ENCODE data around the gene LRTM2.

LRTM2 gene

GRCh38 chr12:1820191-1820895, at the start of gene LRTM2:
LRTM2 (plus strand) TSS chr12:1820565; CDS start chr12:1828149, 7,584 bp downstream.
- Histone ChIP-seq H3K4me3 (ENCODE audit: low read depth in 1 of 2, low read length in 1 of 2) (no peak within 1 kb of the TSS), H3K4me1 (ENCODE audit: control insufficient read depth in 1 of 2, insufficient read depth in 1 of 2, low read depth in 1 of 2, low read length in 1 of 2) (no peaks in the 10 kb centered on the region), H3K36me3 (no peaks in the 10 kb centered on the region), H3K9me3 (no peaks in the 10 kb centered on the region), H3K27ac (no peak within 1 kb of the TSS), H3K27me3 (peaks cover 69% of the 10 kb centered on the region)
- TF ChIP-seq, protein P1, sequence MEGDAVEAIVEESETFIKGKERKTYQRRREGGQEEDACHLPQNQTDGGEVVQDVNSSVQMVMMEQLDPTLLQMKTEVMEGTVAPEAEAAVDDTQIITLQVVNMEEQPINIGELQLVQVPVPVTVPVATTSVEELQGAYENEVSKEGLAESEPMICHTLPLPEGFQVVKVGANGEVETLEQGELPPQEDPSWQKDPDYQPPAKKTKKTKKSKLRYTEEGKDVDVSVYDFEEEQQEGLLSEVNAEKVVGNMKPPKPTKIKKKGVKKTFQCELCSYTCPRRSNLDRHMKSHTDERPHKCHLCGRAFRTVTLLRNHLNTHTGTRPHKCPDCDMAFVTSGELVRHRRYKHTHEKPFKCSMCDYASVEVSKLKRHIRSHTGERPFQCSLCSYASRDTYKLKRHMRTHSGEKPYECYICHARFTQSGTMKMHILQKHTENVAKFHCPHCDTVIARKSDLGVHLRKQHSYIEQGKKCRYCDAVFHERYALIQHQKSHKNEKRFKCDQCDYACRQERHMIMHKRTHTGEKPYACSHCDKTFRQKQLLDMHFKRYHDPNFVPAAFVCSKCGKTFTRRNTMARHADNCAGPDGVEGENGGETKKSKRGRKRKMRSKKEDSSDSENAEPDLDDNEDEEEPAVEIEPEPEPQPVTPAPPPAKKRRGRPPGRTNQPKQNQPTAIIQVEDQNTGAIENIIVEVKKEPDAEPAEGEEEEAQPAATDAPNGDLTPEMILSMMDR (IDR thresholded peaks at IDR 0.05) = no peak

DNA sequence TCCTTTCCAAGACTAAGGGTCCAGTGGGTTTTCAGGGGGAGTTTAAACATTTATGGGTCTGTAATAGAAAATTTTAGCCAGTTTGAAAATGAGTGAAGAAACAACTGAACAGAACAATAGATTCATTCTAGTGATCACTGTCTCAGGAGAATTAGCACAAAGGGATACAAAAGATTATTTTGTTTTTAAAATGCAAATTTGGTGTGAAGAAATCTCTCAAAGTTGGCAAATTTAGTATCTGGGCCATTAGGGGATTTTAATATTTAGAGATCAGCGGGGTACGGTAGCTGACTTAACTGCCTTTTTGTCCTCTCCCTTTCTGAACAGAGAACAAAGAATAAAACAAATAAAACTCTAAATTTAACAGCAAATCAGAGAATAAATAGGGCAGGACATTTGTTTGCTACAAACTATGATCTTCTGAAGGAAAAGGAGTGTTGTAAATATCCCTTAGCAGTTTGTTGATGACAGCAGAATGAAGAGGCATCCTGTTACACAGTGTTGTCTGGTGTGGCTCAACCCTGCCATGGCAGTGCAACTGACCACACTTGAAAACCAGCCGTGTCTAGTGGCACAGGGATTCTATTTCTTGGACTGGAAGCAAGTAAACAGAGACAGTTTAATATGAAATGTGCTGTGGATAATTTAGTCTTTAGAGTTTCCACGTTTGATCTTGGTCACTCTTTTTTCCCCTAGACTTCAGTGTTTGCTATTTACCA, 46.3 kb upstream of the LRTM2 start:
- no peaks in the 10 kb centered on the region for H3K27me3 ChIP-seq
- H3K4me3 ChIP-seq (ENCODE audit: low read depth in 1 of 2, low read length in 1 of 2) = no peak overlapping the region
- H3K27ac ChIP-seq = peak overlapping the region; percentile 59
- no peaks in the 10 kb centered on the region for H3K9me3 ChIP-seq
- TF ChIP-seq, protein P1 (IDR thresholded peaks at IDR 0.05) = no peak
- peaks cover 15% of the 10 kb centered on the region for H3K36me3 ChIP-seq
- peaks cover 35 to 57% of the 10 kb centered on the region in 2 experiments for H3K4me1 ChIP-seq (ENCODE audit: control insufficient read depth in 1 of 2, insufficient read depth in 1 of 2, low read depth in 1 of 2, low read length in 1 of 2)

GRCh38 chr12:1776170-1776921, 44.0 kb upstream of the LRTM2 start:
- Histone ChIP-seq H3K4me1 (ENCODE audit: control insufficient read depth in 1 of 2, insufficient read depth in 1 of 2, low read depth in 1 of 2, low read length in 1 of 2) (peaks cover 45 to 67% of the 10 kb centered on the region in 2 experiments), H3K27ac (peak overlapping the region; percentile 9), H3K4me3 (ENCODE audit: low read depth in 1 of 2, low read length in 1 of 2) (no peak overlapping the region), H3K27me3 (no peaks in the 10 kb centered on the region), H3K9me3 (no peaks in the 10 kb centered on the region), H3K36me3 (peaks cover 4% of the 10 kb centered on the region)
- TF ChIP-seq, protein P1 (IDR thresholded peaks at IDR 0.05) = no peak

- no peaks in the 10 kb centered on the region for H3K9me3 ChIP-seq
- no peaks in the 10 kb centered on the region for H3K27me3 ChIP-seq
- H3K27ac ChIP-seq = peak overlapping the region; percentile 39
- no peak overlapping the region for H3K4me3 ChIP-seq (ENCODE audit: low read depth in 1 of 2, low read length in 1 of 2)
- peaks cover 4% of the 10 kb centered on the region for H3K36me3 ChIP-seq
- peaks cover 55 to 76% of the 10 kb centered on the region in 2 experiments for H3K4me1 ChIP-seq (ENCODE audit: control insufficient read depth in 1 of 2, insufficient read depth in 1 of 2, low read depth in 1 of 2, low read length in 1 of 2)
- TF ChIP-seq, protein P1 (IDR thresholded peaks at IDR 0.05) = no peak
Observed at GRCh38 chr12:1777798-1778197, 42.6 kb upstream of the LRTM2 start.

DNA sequence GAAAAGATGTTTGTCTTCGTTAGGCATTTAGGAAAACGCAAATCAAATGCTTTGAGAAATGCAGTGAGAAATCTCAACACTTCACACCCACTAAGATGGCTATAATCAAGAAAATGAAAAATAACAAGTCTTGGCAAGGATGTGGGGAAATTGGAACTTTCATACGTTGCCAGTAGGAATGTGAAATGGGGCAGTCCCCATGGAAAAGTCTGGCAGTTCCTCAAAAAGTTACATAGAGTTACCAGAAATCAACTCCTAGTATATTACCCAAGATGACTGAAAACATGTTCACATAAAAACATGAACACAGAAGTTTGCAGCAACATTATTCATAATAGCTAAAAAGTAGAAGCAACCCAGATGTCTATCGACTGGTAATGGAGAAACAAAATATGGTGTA, 41.5 kb upstream of the LRTM2 start:
- no peaks in the 10 kb centered on the region for H3K36me3 ChIP-seq
- peaks cover 54 to 76% of the 10 kb centered on the region in 2 experiments for H3K4me1 ChIP-seq (ENCODE audit: control insufficient read depth in 1 of 2, insufficient read depth in 1 of 2, low read depth in 1 of 2, low read length in 1 of 2)
- H3K27me3 ChIP-seq = no peaks in the 10 kb centered on the region
- no peaks in the 10 kb centered on the region for H3K9me3 ChIP-seq
- no peak overlapping the region for H3K4me3 ChIP-seq (ENCODE audit: low read depth in 1 of 2, low read length in 1 of 2)
- peak overlapping the region; percentile 14 for H3K27ac ChIP-seq
- TF ChIP-seq, protein P1 (IDR thresholded peaks at IDR 0.05) = no peak
